CD4-positive, alpha-beta T cell treated with Interleukin-1 beta for 1 hour (primary cell): ENCODE data around the gene TLK2.

Source experiments
- DNase-seq, 2 donors: peaks; one replicate each; pipeline ENCODE4 v3.0.0-alpha.2; 2020 to 2022

TLK2 gene

DNA sequence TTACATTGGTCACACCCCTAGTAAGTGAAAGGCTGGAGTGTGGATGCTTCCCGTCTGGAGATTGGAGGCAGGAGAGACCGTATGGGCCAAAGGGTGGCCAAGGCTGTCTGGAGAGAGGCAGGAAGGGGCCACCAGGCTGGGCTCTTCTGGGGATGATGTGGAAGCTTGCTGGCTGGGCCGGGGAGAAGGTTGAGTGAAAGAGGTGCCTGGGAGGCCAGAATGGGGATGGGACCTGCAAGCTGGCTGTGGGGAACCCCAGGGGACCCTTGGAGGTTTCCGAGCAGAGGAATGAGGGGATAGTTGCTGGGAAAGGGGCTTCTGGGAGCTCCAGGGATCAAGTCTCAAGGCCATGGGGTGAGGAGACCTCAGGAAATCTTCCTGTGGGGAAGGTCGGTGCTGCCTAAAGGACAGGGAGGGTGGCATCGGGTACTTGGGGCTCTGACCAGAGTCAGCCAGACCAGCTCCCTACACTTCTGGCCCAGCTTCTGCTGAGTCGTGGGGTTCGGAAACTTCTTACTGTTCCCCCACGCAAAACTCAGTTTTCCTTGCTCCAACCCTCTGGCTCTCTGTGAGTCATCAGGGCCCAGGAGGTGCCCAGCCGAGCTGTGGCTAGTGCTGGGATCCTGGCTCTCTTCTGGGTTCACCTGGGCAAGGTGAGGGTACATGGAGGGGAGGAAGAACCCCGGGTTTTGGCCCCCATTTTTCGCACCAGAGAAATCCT lies 151.9 kb downstream of the TLK2 start:
- DNase-seq, result no peak

- DNase-seq, result no peak
Observed at GRCh38 chr17:62631086-62631935, 152.7 kb downstream of the TLK2 start.

DNA sequence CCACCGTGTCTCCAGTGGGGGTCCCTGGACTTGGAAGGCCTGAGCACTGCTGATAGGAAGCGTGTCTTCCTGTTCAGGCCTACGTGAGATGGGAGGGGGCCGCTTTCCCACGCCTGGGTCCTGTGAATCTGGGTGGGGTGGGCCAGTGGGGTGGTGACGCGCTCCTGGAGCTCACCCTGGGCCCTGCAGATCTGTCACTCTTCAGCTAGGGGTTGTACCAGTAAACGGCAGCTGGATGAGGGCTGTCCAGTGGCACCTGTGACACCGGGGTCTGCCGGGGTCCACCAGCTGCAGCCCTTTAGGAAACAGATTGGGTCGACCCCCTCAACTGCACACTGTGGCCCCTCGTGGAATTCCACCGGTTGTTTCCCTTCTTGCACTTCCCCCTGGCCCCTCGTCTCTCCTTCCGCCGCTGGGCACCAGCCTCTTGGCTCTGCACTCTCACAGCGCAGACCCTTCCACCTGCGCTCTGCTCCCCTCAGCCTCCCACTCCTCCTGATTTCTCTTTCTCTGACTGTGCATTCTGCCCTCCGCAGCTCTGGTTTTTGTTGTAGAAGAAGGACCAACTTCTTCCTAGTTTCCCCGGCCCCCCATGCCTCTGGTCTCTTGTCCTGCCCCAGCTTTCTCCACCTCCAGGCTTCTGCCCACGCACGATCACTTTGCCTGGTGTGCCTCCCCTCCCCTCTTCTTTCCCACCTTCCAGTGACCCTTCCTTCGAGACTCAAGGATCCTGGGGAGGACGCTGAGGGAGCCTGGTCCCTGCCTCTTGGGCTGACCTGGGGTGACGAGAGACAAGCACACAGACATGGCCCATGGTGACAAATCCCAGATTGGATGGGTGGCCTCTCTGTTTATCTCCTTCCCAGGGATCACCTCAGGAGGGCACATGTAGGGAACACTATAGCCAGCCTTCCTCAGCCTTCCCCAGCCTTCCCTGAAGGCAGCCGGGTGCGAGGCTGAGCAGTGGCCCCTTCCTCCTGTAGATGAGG lies 153.6 kb downstream of the TLK2 start:
- DNase-seq, result no peak

DNA sequence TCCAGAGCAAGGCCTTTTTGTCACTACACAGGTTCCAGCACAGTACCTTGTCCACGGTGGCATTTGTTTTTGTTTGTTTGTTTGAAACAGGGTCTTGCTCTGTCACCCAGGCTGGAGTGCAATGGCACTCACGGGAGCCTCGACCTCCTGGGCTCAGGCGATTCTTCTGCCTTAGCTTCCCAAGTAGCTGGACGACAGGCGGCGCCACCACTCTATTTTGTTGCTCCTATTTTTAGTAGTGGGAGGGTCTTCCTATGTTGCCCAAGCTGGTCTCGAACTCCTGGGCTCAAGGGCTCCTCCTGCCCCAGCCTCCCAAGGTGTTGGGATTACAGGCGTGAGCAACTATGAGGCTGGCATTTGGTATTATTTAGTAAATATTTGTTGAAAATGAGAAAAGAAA lies 159.2 kb downstream of the TLK2 start:
- DNase-seq, result no peak

DNA sequence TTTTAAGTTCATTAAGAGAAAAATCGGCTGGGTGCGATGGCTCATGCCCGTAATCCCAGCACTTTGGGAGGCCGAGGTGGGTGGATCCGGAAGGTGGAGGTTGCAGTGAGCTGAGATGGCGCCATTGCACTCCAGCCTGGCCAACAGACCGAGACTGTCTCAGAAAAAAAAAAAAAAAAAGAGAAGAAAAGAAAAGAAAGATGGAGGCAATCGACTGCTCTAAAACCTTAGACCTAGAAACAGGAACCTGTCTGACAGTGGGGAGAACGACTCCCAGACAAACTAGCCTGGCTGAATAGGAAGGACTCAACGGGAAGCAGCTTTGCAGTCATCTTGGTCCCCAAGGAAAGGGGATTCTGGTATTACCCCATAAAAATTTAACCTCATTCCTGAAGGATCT lies 162.5 kb downstream of the TLK2 start:
- DNase-seq, result no peak

- no peak for DNase-seq
Observed at GRCh38 chr17:62641951-62642350, 163.3 kb downstream of the TLK2 start.

GRCh38 chr17:62643496-62643895 lies 164.9 kb downstream of the TLK2 start:
- no peak for DNase-seq

DNA sequence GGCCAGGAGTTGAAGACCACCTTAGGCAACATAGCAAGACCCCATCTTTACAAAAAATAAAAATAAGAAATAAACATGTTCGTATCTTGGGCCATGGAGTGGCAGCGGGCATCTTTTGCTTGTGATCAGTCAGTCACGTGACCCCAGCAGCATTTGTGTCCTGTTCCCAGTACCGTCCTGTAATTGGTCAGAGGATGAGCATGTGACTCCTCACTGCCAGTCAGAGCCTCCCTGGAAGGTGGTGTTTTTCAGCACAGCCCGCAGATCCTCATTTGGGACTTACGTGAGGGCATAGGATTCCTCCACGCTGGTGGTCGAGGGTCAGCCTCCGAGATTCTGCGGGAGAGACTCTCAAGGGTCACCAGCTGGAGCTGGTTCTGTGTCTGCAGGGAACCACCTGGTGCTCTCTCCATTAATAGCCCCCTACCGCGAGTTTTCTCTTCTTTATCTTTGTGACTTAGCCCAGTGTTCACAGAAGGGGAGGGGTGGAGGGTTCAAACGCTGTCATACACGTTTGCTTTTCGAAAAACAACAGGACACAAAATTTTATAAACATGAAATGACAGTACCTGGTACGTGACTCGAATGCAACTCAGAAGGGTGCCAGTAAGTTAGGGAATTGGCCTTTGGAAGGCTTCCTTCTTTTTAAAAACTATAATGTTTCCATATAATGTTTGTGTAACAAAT lies 166.0 kb downstream of the TLK2 start:
- DNase-seq, result no peak

- DNase-seq, result no peak
Observed at GRCh38 chr17:62648251-62648955, 169.8 kb downstream of the TLK2 start.

DNA sequence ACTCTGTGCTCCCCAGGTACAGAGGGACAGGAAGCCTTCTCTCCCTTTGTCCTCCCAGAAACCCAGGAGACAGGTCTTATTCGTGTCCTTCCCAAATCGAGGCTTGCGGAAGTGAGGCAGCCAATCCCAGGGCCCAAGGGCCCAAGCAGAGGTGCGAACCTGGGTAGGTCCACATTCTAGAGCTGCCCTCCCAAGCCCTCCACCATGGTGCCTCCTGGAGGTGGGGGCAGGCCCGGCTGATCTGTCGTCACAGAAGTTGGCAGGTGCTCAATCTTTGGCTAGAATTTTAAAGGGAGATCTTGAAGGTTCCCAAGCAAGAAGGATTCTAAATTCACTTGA lies 170.3 kb downstream of the TLK2 start:
- no peak for DNase-seq

GRCh38 chr17:62649570-62649969 lies 170.9 kb downstream of the TLK2 start:
- DNase-seq, result no peak

GRCh38 chr17:62650587-62650986 lies 172.0 kb downstream of the TLK2 start:
- no peak for DNase-seq

GRCh38 chr17:62652251-62653001 lies 173.8 kb downstream of the TLK2 start:
- DNase-seq, result peak; percentile 34 to 45

GRCh38 chr17:62653002-62653825 lies 174.6 kb downstream of the TLK2 start:
- peak; percentile 54 to 56 for DNase-seq

GRCh38 chr17:62653826-62654761 lies 175.5 kb downstream of the TLK2 start:
- no peak for DNase-seq

- DNase-seq, result no peak
Observed at GRCh38 chr17:62655656-62656055, 177.0 kb downstream of the TLK2 start.

GRCh38 chr17:62656446-62656845 lies 177.8 kb downstream of the TLK2 start:
- no peak for DNase-seq

DNA sequence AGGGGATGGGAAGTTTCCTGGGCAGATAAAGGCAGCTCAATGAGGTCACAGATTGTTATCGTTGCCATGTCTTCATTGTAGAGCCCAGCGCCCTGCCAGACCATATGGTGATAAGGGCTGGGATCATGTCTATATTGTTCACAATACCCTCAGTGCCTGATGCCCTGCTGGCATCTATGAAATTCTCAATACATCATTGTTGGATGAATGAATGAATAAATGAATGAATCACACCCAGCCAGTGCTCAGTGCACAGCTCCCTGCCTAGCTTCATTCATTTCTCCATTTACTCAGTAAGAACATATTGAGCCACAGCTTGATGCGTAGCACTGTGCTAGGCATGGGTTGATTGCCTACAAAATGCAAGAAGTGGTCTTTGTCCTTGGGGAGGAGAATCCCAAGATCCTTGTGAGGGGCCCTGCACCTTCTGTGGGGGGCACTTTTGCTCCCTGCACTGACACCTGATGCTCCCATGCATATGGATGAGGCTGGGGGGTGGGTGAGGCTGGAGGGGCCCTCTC lies 178.6 kb downstream of the TLK2 start:
- no peak for DNase-seq

DNA sequence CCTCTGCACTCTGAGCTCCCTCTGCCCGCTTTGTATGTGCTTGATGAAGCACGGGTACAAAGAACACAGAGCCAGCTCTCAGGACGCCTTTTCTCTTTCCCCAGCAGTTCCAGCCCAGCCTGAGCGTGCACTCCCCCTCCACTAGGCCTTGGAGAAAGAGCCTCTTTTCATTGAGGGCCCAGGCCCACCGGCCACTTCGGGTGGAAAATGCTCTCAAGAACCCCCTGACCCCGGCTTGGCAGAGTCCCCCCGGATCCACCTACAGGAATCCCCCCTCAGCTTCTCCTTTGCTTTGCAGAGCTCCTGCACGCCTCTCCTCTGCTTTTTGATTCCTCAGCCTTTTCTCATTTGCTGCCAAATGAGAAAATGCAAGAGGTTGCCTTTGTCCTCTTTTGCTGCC lies 179.1 kb downstream of the TLK2 start:
- DNase-seq, result no peak
